Psoas muscle (tissue), 8 donors: ENCODE results near the gene CLIP4. TPM values are rescaled to one million over a fixed set of nuclear protein-coding genes. Genes with fewer than 3 reads are reported as not detected.
A peak's percentile ranks its signal among the peaks of the same experiment; 100 is the strongest.

Experiments used
- ATAC-seq, 4 donors: fragments of 200-7000 bp; cut with Tn5 transposase; one replicate each; pipeline ENCODE4 v1.9.1; 2020; ENCODE audit warnings: moderate library complexity in 3 of 4, mild to moderate bottlenecking in 2 of 4
- DNase-seq, 2 donors: peaks; one replicate each; pipeline ENCODE4 v3.0.0-alpha.2; 2020
- H3K27ac ChIP-seq: fragments of 200-600 bp; one replicate; pipeline ENCODE4 v1.8.0; 2022
- H3K27me3 ChIP-seq, 3 donors: fragments of 200-600 bp in 1 of 3; one replicate each; pipeline versions ENCODE4 v1.6.1 to v1.8.0; 2013 to 2022; ENCODE audit warnings: low read length in 2 of 3, mild to moderate bottlenecking in 2 of 3, moderate library complexity in 1 of 3; ENCODE audit not compliant: insufficient read depth in 3 of 3
- H3K36me3 ChIP-seq, 2 donors: fragments of 200-600 bp in 1 of 2; one replicate each; pipeline versions ENCODE4 v1.6.1 to v1.8.0; 2013 to 2022; ENCODE audit warnings: low read depth in 1 of 2, mild to moderate bottlenecking in 1 of 2, moderate library complexity in 1 of 2; ENCODE audit not compliant: insufficient read depth in 1 of 2
- H3K4me1 ChIP-seq: fragments of 200-600 bp; one replicate; pipeline ENCODE4 v1.8.0; 2022
- H3K4me3 ChIP-seq: fragments of 200-600 bp; one replicate; pipeline ENCODE4 v1.8.0; 2022; ENCODE audit warnings: mild to moderate bottlenecking
- H3K9me3 ChIP-seq: fragments of 200-600 bp; one replicate; pipeline ENCODE4 v1.8.0; 2022
- CTCF ChIP-seq: fragments of 200-600 bp; IDR thresholded peaks from one replicate; pipeline ENCODE4 v1.8.0; 2022; ENCODE audit warnings: antibody characterized with exemption
- WGBS, 3 donors: extraction: QIAGEN DNeasy Blood & Tissue Kit; methylation state at CpG; one replicate each; pipeline versions ENCODE4 v1.1.6 to v1.1.7; 2013; 5-methylcytosine and 5-hydroxymethylcytosine counted together
- intact Hi-C, 2 donors: fragments of 100-400 bp; cut with DNase I; formaldehyde crosslinking; loops; one replicate each; pipeline versions ENCODE4 v1.11.0 to v1.14.2; 2022
- polyA plus RNA-seq, 3 donors: library from polyadenylated mRNA; stranded (reverse); fragments of 200-250 nt; gene quantifications; one replicate each; pipeline ENCODE4 v1.2.3, GENCODE V29; 2013
- total RNA-seq, 4 donors: library from RNA; stranded (reverse); fragmentation: NEBNext Ultra II Directional in 2 of 4; extraction: Animal tissue kit (Norgen Biotek cat#: 25700) in 2 of 4; gene quantifications; one replicate each; pipeline versions ENCODE4 v1.2.1 to v1.2.4, GENCODE V29; 2021 to 2023
- donor health status: healthy with polysubstance abuse.
- donor health status: DM: no; HTN: no; CAD: no; lungs with moderate emphysema.
- donor health status: Bipolar disorder and iron deficiency.
- donor health status: healthy.
- donor health status: DM: yes; HTN: yes; CAD: no.
- donor health status: DM: no; HTN: no; CAD: no.
- donor health status: DM: no; HTN: no; CAD: no.
- donor health status: DM: yes; HTN: yes; CAD: no.

CLIP4 gene
- total and polyA plus RNA-seq, 7 donors: 26.7 to 111 (median 68.2) TPM

DNA sequence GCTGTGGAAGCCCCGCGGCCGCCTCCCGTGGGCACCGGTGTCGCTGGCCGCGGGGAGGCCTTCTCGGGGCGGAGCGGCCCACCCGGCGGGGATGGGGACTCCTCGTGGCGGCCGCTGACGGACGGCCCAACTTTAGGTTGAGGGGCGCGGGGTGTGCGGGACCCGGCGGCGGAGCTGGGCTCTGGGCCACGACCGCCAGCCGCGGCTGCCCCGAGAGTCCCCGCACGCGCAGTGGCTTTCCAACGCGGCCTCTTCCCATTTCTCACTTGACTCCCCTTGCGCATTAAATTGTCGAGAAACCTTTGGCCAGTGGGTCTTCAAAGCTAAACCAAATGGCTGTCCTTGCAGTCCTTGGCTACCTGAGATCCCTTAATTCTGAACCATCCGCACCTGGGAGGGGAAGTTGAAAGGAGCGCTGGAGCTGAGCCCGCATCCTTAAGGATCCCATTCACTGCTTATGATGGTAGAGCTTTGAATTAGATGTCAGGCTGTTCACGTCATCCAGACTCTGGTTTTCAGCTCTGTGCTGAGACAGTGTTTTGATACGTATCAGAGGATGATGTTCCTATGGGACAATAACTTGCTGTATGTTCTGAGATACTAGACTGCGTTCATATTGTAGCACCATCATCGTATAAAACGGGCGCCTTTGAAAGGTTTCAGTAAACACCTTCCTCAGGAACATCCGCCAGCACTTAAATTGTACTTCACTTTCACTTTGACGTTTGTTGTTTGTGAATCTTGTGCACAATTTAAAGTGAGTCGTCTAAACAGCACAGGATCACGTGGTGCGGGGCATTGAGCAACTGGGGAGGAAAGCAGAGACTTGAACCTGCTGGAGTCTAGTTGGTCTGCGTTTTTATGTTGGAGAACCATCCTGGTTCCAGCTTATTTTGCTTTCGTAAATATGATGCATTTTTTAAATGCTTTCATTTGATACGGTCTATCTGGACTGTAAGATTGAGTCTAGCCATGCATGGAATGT lies 874 bp downstream of the CLIP4 start:
- DNase-seq: peak; percentile 75 to 79
- peak overlapping the region; percentile 89 for H3K4me3 ChIP-seq
- ATAC-seq: peak; percentile 28 to 65 (median 34)
- no peaks in the 10 kb centered on the region for H3K27me3 ChIP-seq
- peaks cover 61% of the 10 kb centered on the region for H3K4me1 ChIP-seq
- TF ChIP-seq CTCF: no peak
- 3 to 6% (median 3%) methylated on average over 47 to 53 of the region's 53 CpGs for WGBS, 3 donors
- intact Hi-C loops: loop anchor here in 1 of 2 donors (5.0 kb wide), 1 partner anchor 104 kb away; no protein-coding TSS in a partner anchor
- H3K36me3 ChIP-seq: no peaks in the 10 kb centered on the region
- no peaks in the 10 kb centered on the region for H3K9me3 ChIP-seq
- H3K27ac ChIP-seq: peak overlapping the region; percentile 92

DNA sequence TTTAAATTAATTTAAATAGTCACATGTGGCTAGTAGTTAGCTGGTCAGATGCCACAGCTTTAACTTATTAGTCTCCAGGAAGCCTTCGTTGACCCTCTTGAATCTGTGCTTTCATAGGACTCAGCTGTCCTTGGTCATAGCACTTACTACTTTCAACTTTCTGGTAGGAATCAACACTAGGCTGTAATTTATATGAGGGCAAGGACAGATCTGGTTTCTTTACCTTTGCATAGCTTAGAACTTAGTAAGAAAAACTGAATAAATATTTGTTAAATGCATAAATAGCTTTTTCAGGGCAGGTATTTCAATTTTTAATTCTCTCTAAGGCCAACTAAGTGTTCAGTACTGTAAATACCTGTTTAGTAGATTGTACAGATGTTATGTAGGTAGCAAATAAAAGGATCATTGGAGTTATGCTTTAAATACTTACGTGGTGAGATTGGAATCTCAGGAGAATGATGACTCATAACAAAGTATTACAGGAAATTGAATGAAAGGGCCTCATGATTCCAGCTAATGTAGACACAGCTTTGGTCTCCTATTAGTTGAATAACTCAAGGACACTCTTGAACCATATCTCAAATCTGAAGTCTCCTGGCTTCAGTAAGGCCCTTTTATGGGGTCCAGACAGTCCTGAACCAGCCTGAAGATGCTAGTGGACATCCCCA lies 2.6 kb downstream of the CLIP4 start:
- Histone ChIP-seq H3K27ac (peak overlapping the region; percentile 92), H3K9me3 (no peaks in the 10 kb centered on the region), H3K27me3 (no peaks in the 10 kb centered on the region), H3K36me3 (peaks cover 0 to 14% of the 10 kb centered on the region in 2 donors), H3K4me1 (peaks cover 58% of the 10 kb centered on the region), H3K4me3 (peak overlapping the region; percentile 89)
- no peak for TF ChIP-seq CTCF
- ATAC-seq (no peak), DNase-seq (no peak)
- intact Hi-C loops: loop anchor here in 1 of 2 donors (5.0 kb wide), 1 partner anchor 105 kb away; no protein-coding TSS in a partner anchor
- 55 to 65% (median 56%) methylated on average over 2 of the region's 2 CpGs for WGBS, 3 donors

DNA sequence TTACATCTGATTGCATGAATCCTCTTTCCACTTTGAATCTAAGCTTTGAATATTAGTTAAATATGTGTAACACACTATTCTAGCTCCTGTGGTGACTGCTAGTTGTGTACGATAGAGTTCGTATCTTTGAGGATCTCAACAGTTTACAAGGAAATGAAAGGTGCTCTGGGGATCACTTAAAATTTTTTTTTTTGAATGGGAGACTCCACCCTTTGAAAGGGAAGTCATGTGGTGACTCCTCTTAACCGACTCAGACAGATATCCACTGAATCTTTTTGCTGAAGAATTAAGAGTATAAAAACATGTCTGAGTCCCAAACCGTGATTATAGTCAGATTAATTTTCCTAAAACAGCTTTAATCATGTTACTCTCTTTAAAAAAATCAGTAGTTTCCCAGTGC lies 4.0 kb downstream of the CLIP4 start:
- H3K9me3 ChIP-seq: no peaks in the 10 kb centered on the region
- WGBS, 3 donors: 61 to 73% (median 64%) methylated on average over 4 of the region's 4 CpGs
- H3K27me3 ChIP-seq: no peaks in the 10 kb centered on the region
- H3K36me3 ChIP-seq: peaks cover 0 to 18% of the 10 kb centered on the region in 2 donors
- no peak for TF ChIP-seq CTCF
- peaks cover 46% of the 10 kb centered on the region for H3K4me1 ChIP-seq
- H3K27ac ChIP-seq: peak overlapping the region; percentile 92
- no peak overlapping the region for H3K4me3 ChIP-seq
- ATAC-seq (no peak), DNase-seq (no peak)
- intact Hi-C loops: loop anchor here in 1 of 2 donors (5.0 kb wide), 1 partner anchor 107 kb away; no protein-coding TSS in a partner anchor

DNA sequence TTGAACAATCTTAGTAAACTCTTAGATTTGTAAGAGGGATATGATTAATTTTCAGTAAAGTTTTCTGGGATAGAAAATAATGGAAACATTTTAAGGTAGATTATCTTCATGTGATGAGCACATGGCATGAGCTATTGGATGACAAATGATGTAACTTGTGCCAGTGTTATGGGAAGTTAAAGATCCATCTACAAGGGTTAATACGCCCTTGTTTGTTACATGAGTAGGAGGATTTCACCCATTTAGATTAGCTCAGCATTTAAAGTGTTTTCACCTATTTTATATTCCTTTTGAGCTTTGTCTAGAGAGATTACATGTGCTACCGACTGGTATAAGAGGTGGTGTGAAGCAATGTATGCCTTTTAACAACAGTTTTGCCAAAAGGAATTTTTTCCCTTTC lies 5.6 kb downstream of the CLIP4 start:
- no peaks in the 10 kb centered on the region for H3K27me3 ChIP-seq
- intact Hi-C loops: loop anchor here in 1 of 2 donors (5.0 kb wide), 1 partner anchor 36 kb away; no protein-coding TSS in a partner anchor
- no peak for DNase-seq
- peaks cover 39% of the 10 kb centered on the region for H3K4me1 ChIP-seq
- peaks cover 0 to 25% of the 10 kb centered on the region in 2 donors for H3K36me3 ChIP-seq
- H3K9me3 ChIP-seq: no peaks in the 10 kb centered on the region
- 72 to 93% (median 76%) methylated on average over 2 of the region's 2 CpGs for WGBS, 3 donors
- H3K27ac ChIP-seq: no peak overlapping the region
- no peak for ATAC-seq
- TF ChIP-seq CTCF: no peak
- no peak overlapping the region for H3K4me3 ChIP-seq
